AG10803 (cell line): ENCODE data around the gene PPP2R2D.

Experiments used
- DNase-seq: peaks from one replicate; pipeline ENCODE4 v3.0.0; 2010; ENCODE audit warnings: low read depth
- H3K4me3 ChIP-seq: 2 replicates; pipeline ENCODE4 v1.5.1; 2011; ENCODE audit warnings: mild to moderate bottlenecking, low read length, control low read depth
- CTCF ChIP-seq: conservative IDR thresholded peaks from 2 replicates; pipeline ENCODE4 v1.5.1; 2011; ENCODE audit warnings: mild to moderate bottlenecking, low read length, control low read depth, inconsistent platforms

Gene PPP2R2D

GRCh38 chr10:131898713-131899112 is 2.1 kb upstream of the PPP2R2D start:
- DNase-seq = no peak
- no peak overlapping the region for H3K4me3 ChIP-seq
- no peak for TF ChIP-seq CTCF

- no peak for DNase-seq
- no peak for TF ChIP-seq CTCF
- no peak overlapping the region for H3K4me3 ChIP-seq
Measured at GRCh38 chr10:131899116-131899690, 1.6 kb upstream of the PPP2R2D start.

GRCh38 chr10:131899695-131900349 is 986 bp upstream of the PPP2R2D start:
- TF ChIP-seq CTCF = no peak
- peak overlapping the region; percentile 69 for H3K4me3 ChIP-seq
- DNase-seq = no peak

GRCh38 chr10:131901181-131901829 is 497 bp downstream of the PPP2R2D start:
- peak; percentile 36 for DNase-seq
- H3K4me3 ChIP-seq = peak overlapping the region; percentile 77
- TF ChIP-seq CTCF = no peak

- no peak for TF ChIP-seq CTCF
- DNase-seq = no peak
- H3K4me3 ChIP-seq = peak overlapping the region; percentile 77
Measured at GRCh38 chr10:131902211-131902610, 1.4 kb downstream of the PPP2R2D start.

- no peak for DNase-seq
- no peak for TF ChIP-seq CTCF
- H3K4me3 ChIP-seq = peak overlapping the region; percentile 5; the same call in 1 of the 2 replicates
Measured at GRCh38 chr10:131902691-131903090, 1.9 kb downstream of the PPP2R2D start.

- no peak for DNase-seq
- TF ChIP-seq CTCF = no peak
- H3K4me3 ChIP-seq = no peak overlapping the region
Measured at GRCh38 chr10:131905267-131905571, 4.4 kb downstream of the PPP2R2D start.
